ENCODE results near the gene MAD1L1.

MAD1L1 gene

DNA sequence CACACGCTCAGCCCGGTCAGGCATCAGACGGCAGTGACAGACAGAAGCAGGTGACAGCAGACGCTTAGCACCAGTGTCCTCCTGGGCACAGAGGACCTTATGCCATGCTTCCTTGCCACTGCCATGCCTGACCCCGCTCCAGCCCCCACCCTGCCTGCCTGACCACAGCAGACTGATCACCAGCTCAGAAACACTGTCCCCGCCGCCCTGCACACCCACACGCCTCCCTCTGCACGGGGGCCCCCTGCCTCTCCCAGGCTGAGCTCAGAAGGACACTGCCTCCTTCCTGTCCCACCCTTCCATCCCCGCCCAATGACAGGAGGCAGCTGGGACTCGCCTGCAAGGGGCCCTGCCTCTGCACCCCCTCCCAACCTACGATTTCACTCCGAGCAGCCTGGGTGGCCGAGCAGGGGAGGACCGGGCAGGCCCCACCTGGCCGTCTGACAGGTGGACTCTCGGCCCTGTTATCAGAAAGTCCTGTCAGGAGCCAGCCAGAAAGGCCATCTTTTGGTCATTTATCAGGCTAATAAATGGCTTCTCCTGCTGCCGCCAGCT, 379.2 kb downstream of the MAD1L1 start:
- DNase-seq: no peak

DNA sequence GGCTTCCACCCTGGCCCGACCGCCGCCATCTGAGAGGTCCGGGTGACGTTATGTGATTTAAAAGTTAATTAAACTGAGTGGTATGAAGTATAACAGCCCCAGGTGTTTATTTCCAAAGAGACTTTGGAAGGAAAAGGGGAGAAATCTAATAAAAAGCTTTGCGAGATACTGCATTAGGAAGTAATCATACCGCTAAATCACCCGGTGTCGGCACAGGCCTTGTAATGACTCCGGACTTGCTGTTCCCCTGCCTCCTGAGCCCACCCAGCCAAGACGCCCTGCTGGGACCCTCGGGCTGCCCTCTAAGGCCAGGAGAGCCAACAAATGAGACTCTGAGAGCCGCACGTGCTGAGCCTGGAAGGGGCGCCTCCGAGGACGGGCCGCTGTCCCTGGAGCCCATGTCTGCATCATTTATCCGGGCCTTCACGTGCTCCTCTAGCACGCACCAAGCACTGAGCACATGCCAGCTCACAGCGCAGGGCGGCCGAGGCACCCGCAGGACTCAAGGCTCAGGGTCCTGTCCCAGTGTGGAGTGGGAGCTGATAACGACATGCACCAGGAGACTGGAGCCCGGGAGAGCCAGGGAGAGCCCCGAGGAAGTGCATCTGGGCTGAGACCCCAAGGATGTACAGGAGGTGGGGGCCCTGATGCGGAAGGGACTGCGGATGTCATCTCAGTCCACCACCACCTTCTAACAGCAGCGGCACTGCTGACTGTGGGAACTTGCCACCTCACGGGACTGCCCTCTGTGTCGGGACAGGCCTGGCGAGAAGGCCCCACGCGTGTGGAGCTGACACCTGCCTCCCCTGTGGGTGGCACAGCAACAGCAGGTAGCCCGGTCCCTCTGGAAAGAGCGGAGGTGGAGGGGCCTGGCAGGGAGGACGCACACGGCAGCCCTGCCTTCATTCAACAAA, 380.0 kb downstream of the MAD1L1 start:
- no peak for DNase-seq

DNA sequence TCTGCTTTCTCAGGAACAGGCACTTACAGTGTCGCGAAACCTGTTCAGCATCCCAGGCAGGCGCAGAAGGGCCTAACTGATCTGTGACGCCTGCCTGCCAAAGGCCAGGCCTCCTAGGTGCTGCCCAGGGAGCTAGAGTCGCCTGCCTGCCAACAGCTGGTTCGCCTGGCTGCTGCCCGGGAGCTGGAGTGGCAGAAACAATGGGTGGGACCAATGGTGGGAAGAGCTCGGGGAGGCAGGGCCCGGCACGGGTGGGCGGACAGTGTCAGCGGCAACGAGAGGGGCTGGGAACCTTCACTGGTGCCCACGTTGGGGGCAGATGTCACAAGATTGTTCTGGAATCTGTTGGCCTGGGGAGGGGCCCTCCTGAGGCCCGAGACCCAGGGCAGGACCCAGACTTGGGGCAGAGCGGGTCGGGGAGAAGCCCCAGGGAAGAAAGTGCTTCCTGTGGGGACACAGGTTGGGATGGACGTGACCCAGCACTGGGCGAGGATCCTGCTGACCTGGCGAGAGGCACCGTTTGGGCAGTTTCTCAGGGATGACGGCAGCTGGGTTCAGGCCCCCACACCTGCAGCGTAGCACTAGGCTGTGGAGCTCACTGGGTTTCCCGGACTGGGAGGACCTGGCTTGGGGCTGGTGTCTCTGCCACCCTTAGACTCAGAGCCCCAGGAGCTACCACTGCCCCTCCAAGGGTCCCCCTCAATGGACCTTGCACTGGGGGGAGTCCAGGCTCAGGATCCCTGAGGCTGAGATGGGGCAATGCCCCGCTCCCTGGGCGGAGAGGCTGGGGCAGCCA, 380.8 kb downstream of the MAD1L1 start:
- DNase-seq: no peak

DNA sequence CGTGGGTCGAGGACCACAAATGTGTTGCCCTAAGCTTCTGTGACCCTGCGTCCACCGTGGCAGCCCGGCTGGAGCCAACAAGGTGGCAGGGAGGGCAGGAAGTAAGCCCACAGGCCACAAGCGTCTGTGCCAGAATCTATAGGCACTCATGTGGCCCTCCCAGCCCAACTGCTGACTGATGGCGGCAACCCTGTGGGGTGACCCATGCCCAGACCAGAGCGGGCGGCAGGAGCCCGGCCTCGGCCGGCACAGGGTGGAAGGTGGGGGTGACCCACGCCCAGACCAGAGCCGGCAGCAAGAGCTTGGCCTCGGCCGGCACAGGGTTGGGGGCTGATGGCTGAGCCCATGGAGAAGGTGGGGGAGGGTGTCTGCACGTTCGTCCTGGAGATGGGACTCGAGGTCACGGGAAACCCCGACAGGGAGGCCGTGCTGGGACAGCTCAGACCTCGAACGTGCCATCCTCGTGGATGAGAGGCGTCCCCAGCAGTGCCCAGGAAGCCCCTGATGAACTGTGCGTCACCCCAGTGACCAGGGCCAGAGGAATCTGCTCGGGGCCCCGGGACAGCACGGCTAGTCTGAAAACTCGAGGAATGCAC, 381.7 kb downstream of the MAD1L1 start:
- DNase-seq: no peak

DNA sequence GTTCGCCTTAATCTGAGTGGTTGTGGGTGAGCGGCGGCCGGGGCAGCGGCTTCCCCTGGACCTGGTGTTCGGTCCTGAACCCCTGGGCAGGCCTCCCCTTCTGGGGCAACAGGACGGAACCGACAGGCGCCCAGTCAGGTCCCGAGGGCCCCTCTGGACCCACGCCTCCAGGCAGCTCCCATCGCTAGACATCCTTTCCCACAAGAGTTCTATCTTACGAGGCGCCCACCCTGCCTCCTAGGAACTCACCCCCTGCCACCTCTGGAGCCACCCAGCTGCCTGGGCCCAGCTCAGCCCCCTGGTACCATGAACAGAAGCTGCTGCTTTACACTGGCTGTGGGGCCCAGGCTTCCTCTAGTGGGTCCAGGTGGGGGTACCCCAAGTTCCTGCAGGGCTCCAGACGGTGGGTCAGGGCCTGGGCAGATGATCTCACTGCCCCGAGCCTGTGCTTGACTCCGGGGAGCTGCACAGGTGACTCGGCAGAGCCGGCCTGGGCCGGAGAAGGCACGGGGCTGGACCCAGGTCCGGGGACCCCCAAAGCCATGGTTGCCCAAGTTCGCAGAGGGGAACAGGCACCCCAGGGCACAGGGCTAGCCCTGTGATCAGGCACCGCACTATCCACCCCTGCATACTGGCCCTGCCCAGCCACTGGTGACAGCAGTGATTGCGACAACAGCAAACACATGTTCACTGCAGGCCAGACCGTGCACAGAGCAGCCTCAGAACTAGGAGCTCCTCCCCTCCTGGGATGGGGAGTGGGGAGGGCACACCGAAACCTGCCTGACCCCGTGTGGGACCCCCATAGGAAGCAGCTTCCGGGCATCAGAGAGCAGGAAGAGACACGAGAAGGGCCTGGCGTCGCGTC, 382.4 kb downstream of the MAD1L1 start:
- no peak for DNase-seq

DNA sequence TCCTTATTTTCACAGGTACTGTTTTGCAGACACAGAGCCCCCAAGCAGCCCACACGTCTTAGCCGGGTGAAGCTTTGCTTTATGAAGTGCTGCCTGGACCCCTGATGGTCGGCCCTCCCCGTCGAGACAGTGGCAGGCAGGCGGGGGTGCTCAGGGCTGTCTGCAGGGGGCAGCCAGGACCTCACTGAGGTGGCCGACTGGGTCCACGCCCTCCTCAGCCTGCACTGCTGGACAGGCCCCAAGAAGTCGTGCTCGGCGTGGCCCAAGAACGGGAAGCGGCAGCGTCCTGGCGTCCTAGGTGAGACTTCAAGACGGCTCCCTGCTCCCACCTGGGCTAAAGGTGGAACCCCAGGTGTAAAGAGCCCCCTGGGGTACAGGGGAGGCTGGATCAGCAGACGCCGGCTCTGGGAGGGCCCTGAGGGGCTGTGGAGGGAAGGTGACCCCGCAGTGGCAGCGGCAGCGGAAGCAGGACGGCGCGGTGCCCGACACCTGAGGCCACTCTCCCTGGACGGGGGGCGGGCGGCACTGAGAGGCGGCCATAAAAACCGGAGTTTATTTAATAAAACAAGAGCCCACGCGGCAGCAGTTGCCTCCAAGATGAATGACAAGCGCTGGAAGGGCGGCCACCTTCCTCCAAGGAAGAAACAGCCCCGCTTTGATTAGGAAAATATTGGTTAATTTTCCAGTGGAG, 383.2 kb downstream of the MAD1L1 start:
- no peak for DNase-seq

DNA sequence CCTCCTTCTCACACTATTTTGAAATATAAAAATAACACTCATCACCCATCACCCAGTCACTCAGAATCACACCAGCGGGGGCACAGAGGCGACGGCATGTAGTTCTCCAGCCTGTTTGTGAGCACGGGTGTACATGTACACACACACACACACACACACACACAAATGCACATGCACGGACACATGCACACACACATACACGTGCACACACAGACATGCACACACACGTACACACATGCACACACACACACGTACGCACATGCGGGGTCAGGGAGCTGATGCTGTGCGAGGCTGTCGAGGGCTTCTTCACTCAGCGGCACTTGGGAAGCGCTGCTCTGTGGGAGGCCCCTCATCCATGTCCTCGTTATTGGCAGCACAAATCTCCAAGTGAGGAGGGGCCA, 383.8 kb downstream of the MAD1L1 start:
- no peak for DNase-seq

DNA sequence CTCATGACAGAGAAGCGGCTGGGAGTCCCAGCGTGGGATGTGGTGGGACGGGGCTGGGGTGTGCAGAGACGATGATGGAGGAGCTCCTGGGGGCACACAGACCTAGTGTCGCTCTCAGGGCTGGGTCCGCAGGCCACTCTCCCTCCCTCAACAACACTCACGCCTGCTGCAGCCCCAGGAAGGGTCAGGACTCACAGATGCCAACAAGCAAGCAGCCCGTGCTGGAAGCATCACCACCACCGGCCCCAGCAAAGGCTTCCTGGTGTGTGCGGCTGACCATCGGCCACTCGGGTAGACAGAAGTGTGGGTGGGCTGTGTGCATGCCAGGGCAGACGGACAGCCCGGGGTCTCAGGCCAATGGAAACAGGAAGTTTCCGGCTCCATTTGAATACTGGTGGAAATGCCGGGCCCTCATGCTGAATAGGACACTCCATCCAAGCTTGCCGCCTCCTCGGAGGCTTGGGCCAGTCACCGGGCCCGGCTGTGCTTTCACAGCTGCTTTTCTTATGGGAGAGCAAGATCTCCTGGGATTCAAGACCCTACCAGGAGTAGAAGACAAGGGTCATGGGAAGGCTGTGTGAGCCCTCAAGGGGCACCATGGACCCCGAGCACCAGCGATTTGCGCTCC, 384.6 kb downstream of the MAD1L1 start:
- no peak for DNase-seq

DNA sequence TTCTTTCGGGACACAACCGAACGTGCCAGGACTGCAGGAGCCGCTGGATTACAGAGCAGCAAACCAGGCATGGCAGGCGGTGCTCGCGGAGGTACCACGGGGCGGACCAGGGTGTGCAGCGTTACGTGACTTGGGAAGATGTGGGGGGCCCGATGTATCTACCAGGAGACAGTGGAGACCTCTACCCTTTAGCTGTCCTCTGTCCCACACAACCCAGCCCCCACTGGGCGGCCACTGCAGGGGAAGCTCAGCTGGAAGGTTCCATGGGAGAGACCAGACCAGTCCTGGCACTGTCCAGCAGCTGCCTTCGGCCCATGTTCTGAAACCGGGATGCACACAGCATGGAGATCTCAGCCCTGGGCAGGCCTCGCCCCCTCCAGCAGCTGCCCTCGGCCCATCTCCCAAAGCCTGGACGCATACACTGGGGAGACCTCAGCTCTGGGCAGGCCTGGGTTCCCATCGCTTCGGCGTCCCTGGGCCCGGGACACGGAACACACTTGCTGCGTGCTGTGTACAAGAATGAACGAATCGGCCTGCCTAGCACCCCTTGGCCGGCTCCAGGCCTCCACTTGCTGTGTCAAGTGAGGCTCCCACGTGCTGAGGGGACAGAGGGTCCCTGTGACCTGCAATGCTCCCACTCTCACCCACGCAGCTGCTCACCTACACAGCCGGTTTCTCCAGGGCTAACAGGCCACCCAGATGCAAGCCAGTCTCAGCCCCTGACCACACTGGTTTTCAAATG, 385.3 kb downstream of the MAD1L1 start:
- no peak for DNase-seq

DNA sequence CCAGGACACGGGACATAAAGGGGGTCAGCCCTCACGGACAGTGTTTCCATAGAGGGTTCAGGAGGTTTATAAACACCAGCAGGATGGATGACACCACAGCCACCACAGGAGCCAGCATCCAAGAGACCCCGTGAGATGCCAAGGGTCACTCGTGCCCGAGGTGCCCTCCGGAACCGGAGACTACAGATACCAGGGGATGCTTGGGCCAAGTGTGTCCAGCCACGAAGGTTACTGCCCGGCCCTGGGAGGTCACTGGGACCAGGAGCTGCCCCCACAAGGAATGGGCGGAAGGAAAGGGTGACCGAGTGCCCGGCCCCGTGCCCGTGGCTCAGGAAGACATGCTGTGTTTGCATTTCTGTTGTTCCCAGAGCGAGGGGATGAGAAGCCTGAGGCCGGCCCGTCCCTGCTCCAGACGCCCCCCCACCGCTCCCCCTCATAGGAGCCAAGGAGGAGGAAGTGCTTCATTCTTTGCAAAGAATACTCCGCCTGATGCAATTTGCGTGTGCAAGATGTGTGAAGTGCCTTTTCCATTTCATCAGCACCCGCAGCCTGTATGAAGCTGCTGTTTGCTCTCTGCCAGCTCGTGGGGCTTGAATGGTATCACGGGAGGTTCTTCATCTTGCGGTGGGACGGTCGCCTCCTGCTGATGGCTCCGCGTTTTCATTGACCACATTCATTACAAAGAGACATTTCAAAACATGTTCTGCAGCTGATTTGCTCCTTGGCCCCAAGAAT, 386.2 kb downstream of the MAD1L1 start:
- DNase-seq: no peak

DNA sequence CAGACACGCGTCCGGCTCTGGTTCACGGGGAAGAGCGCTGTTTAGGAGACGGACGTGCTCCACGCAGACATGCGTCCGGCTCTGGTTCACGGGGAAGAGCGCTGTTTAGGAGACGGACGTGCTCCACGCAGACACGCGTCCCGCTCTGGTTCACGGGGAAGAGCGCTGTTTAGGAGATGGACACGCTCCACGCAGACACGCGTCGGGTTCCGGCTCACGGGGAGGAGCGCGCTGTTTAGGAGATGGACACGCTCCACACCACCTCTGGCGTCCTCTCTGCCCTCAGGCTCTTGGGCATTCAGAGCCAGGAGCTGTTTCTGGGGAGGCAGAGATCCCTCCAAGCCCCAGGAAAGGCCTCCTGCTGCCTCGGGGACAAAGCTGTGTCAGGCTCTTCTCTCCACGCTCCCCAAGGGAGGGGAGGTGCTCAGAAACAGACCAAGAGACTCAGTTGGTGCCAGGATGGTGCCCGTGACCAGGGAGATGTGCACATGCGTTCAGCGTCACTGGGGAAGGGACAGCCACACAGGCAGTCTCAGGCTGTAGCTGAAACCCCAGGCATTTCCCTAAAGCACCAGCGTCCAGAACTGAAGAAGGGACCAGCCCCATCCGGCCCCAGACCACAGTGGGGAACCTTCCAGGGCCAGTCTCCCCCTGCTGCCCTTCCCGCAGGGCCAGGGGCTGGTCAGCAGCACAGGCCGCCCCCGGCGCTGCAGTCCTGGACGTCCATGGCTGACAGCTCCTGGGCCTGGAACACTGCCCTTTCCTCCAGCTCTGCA, 387.0 kb downstream of the MAD1L1 start:
- no peak for DNase-seq

DNA sequence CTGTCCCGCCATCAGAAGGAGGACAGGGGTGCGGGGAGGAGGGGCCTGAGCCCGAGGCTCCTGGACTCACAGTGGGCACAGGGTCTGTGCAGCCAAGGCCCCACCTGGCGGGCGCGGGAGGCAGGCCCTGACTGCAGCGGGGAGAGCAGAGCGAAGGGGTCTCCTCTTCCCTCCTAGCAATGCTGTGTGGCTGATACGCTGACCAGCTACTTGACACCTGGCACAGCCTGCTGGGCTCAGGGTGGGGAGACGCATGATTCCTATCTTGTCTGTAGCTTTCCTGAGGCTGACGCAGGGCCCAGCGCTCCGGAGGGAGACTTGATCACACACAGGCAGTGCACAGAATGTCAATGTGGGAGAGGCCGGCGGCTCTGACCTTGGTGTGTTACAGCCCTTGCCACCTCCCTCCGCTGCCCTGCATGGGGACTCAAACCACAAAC, 387.8 kb downstream of the MAD1L1 start:
- no peak for DNase-seq

DNA sequence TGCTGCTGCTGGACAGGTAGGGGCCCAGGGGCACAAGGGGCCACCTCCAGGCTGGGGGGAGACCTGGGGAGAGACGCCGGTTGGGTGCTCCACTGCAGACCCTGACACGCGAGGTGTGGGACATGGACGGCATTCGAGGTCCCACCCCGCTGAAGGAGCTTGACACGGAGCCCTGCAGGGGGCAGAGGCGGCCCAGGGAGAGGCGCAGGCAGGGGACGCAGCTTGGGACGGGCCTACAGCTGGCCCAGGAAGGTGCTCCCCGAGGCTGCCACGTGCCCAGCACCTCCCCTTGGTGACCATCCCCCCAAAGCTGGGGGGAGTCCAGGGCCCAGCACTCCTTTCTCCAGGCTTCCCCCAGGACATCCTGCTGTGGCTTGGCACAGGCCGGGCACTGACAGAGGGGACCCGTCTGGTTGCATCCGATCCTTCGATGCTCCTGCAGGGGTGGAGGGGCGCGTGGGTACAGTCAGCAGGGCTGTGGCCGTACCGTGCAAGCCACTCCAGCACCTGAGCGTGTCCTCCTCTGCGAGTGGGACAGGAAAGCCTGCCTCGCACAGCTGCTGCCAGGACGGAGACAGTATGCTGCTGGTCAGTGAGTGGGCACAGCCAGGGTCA, 388.3 kb downstream of the MAD1L1 start:
- DNase-seq: no peak

DNA sequence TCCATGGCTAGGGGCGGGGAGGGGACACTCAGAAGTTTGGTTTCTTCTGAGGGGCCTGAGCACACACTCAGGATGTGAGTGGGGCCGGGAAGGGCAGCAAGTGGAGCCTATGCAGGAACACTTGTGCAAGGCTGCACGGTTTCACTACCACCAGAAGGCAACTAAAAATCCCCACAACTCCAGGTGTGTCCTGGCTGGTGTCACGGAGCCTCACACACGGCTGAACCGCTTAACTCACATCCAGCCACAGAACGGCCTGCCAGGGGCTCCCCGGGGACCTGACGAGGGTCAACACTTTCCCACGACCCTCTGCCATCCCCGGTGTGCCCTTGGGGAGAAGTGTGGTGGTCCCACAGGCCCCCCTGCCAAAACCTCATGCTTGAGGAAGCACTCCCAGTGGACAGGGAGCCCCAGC, 388.8 kb downstream of the MAD1L1 start:
- no peak for DNase-seq

DNA sequence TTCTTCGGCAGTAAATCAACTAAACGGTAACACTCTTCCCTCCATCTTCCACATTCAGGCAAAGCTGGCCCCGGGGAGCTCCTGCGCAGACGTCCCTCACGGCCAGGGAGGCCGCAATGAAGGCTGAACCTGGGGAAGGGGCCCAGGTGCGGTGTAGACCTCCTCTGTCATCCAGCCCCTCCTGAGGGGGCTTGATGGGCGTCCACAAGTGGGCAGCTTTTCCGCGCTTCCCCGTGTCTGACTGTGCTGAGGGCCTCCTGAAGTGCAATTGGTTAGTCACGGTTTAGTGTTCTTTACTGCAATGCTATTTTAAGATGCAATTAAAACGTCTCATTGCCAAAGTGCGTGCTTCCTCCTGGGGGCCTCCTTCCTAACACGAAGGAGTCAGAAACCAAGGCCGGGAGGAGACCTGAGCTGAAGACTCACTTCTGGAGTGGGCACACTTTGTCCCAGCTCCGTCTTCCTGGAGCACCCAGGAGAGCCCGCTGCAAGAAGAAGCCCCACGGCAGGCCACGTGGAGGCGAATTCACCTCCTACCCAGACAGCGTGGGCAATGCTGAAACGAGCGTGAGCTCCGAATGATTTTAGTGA, 389.4 kb downstream of the MAD1L1 start:
- no peak for DNase-seq

DNA sequence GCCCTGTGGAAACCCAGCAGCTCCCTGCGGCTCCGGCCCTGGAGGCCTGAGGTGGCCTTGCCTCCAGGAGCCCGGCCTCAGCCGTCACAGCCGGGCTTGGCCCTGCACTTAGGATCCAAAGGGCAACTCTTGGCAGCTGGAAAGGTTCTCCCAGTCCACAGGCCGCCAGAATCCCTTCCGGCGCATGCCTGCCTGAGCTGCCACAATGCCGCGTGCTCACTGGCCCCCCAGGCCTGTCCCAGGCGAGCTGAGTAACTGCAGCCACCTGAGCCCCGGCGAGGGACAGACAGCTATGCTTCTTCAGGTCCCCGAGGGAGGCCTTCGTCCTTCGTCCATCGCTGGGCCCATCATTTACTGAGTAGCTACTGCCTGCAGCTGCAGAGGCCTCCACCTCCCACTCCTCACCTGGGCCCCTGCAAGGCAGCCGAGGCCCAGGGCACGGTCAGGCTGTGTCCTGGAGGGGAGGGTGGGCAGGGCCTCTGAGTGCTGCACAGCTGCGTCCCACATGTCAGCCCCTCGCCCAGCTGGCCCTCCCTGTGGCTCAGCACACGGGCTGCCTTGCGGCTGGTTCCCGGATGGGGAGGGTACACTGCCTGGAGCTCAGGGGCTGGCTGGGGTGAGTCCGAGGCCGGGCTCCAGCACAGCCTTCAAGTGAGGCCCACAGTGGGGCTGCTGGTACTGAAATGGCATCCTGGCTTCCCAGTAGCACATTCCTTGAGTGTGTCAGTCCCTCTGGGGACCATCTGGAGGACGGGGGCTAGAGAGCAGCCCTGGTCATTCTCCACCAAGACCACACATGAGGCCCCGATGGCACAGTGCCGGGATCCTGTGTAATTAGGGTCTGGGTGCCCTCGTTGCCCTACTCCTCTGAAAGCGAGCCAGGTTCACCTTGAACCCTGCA, 390.2 kb downstream of the MAD1L1 start:
- DNase-seq: no peak

All from NCI-H187 (cell line).